IPS-NIHi7 (cell line): Measurements from ENCODE around the gene AIFM1.

ENCODE experiments used
- DNase-seq: peaks from one replicate; pipeline ENCODE4 v3.0.0; 2012; ENCODE audit warnings: mixed read lengths; ENCODE audit errors: extremely low spot score

AIFM1 gene

GRCh38 chrX:130170752-130171445, 5.3 kb upstream of the AIFM1 start:
- DNase-seq = peak; percentile 89

- no peak for DNase-seq
Measured at GRCh38 chrX:130167040-130167439, 1.4 kb upstream of the AIFM1 start.

GRCh38 chrX:130166503-130166777, 799 bp upstream of the AIFM1 start:
- DNase-seq = no peak

- no peak for DNase-seq
Measured at GRCh38 chrX:130165181-130165702, 399 bp downstream of the AIFM1 start.

GRCh38 chrX:130163398-130163797, 2.2 kb downstream of the AIFM1 start:
- no peak for DNase-seq

- no peak for DNase-seq
Measured at GRCh38 chrX:130162094-130162735, 3.4 kb downstream of the AIFM1 start.

GRCh38 chrX:130159776-130160175, 5.9 kb downstream of the AIFM1 start:
- no peak for DNase-seq

- DNase-seq = no peak
Measured at GRCh38 chrX:130158311-130158710, 7.3 kb downstream of the AIFM1 start.

GRCh38 chrX:130155564-130155963, 10.1 kb downstream of the AIFM1 start:
- no peak for DNase-seq

GRCh38 chrX:130147631-130148030, 18.0 kb downstream of the AIFM1 start:
- DNase-seq = no peak

GRCh38 chrX:130145123-130145522, 20.5 kb downstream of the AIFM1 start:
- DNase-seq = no peak

GRCh38 chrX:130144509-130144908, 21.1 kb downstream of the AIFM1 start:
- DNase-seq = no peak

GRCh38 chrX:130139474-130140201, 26.0 kb downstream of the AIFM1 start:
- DNase-seq = peak; percentile 63

- no peak for DNase-seq
Measured at GRCh38 chrX:130136961-130137360, 28.7 kb downstream of the AIFM1 start.

GRCh38 chrX:130136496-130136895, 29.1 kb downstream of the AIFM1 start:
- no peak for DNase-seq

GRCh38 chrX:130130990-130131389, 34.7 kb downstream of the AIFM1 start:
- no peak for DNase-seq

GRCh38 chrX:130125091-130125874, 40.4 kb downstream of the AIFM1 start:
- DNase-seq = no peak

- peak; percentile 33 for DNase-seq
Measured at GRCh38 chrX:130124577-130124976, 41.1 kb downstream of the AIFM1 start.

GRCh38 chrX:130121505-130121800, 44.2 kb downstream of the AIFM1 start:
- DNase-seq = no peak

- DNase-seq = peak; percentile 87
Measured at GRCh38 chrX:130120746-130121504, 44.7 kb downstream of the AIFM1 start.

GRCh38 chrX:130120321-130120731, 45.3 kb downstream of the AIFM1 start:
- DNase-seq = peak; percentile 69
